ENCODE measurements around the gene DDX11.
"Not testable (repeated sequence)": the region's sequence is repeated elsewhere in the genome, so short reads cannot be mapped to it uniquely, and the experiment has no call there.

DNA sequence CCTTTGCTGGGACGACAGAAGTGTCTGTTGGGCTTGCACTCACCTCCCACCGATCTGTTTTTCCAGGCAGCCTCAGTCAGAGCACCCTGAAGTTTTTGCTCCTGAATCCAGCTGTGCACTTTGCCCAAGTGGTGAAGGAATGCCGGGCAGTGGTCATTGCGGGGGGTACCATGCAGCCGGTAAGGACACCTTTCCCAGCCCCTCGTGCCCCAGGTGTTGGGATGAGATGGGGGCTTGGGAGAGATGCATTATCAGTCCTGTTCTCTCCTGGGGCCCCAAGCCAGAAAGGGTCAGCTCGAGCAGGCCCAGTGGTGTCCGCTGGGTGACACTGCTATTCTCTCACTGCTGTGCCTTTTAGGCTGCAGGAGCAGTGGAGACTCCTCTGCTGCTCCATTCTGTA, 24.2 kb downstream of the DDX11 start:
- TF ChIP-seq, protein P1, sequence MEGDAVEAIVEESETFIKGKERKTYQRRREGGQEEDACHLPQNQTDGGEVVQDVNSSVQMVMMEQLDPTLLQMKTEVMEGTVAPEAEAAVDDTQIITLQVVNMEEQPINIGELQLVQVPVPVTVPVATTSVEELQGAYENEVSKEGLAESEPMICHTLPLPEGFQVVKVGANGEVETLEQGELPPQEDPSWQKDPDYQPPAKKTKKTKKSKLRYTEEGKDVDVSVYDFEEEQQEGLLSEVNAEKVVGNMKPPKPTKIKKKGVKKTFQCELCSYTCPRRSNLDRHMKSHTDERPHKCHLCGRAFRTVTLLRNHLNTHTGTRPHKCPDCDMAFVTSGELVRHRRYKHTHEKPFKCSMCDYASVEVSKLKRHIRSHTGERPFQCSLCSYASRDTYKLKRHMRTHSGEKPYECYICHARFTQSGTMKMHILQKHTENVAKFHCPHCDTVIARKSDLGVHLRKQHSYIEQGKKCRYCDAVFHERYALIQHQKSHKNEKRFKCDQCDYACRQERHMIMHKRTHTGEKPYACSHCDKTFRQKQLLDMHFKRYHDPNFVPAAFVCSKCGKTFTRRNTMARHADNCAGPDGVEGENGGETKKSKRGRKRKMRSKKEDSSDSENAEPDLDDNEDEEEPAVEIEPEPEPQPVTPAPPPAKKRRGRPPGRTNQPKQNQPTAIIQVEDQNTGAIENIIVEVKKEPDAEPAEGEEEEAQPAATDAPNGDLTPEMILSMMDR (IDR thresholded peaks at IDR 0.05): not testable (repeated sequence)
- not testable (repeated sequence) for TF ChIP-seq POLR2A, EP300 (IDR thresholded peaks at IDR 0.05)
